ACC112 (cell line): ENCODE data around the gene CERS4.

Experiments
- H2AFZ ChIP-seq: fragments of 200-600 bp; sonication (generic); one replicate; pipeline ENCODE4 v1.6.0; 2017; ENCODE audit warnings: antibody characterized with exemption, low read length; ENCODE audit not compliant: unreplicated experiment
- H3K27ac ChIP-seq: fragments of 200-600 bp; sonication (generic); 2 replicates; pipeline ENCODE4 v1.5.1; 2014; ENCODE audit warnings: low read depth, mild to moderate bottlenecking, antibody characterized with exemption, low read length, moderate library complexity
- H3K27me3 ChIP-seq: fragments of 200-600 bp; sonication (generic); 2 replicates; pipeline ENCODE4 v1.6.1; 2014; ENCODE audit warnings: mild to moderate bottlenecking, antibody characterized with exemption, low read length, moderate library complexity, mixed read lengths; ENCODE audit not compliant: insufficient read depth
- H3K36me3 ChIP-seq: fragments of 200-600 bp; sonication (generic); 2 replicates; pipeline ENCODE4 v1.6.1; 2016; ENCODE audit warnings: mild to moderate bottlenecking, antibody characterized with exemption, low read length, moderate library complexity, mixed read lengths; ENCODE audit not compliant: insufficient read depth
- H3K4me1 ChIP-seq: fragments of 200-600 bp; sonication (generic); one replicate; pipeline ENCODE4 v1.6.1; 2016; ENCODE audit warnings: low read length, mixed read lengths; ENCODE audit not compliant: insufficient read depth, unreplicated experiment, control insufficient read depth
- H3K4me3 ChIP-seq: fragments of 200-600 bp; sonication (generic); 2 replicates; pipeline ENCODE4 v1.5.1; 2014; ENCODE audit warnings: mild to moderate bottlenecking, low read depth, low read length
- H3K79me2 ChIP-seq: fragments of 200-600 bp; sonication (generic); one replicate; pipeline ENCODE4 v1.6.0; 2016; ENCODE audit warnings: low read length; ENCODE audit not compliant: control insufficient read depth, unreplicated experiment, insufficient read depth

CERS4 gene

GRCh38 chr19:8224394-8225145, 15.4 kb downstream of the CERS4 start:
- no peaks in the 10 kb centered on the region for H3K36me3 ChIP-seq
- no peaks in the 10 kb centered on the region for H3K4me1 ChIP-seq
- no peak overlapping the region for H3K27ac ChIP-seq
- no peaks in the 10 kb centered on the region for H3K27me3 ChIP-seq
- no peak overlapping the region for H2AFZ ChIP-seq
- no peaks in the 10 kb centered on the region for H3K79me2 ChIP-seq
- no peak overlapping the region for H3K4me3 ChIP-seq

GRCh38 chr19:8231073-8231604, 22.0 kb downstream of the CERS4 start:
- no peaks in the 10 kb centered on the region for H3K4me1 ChIP-seq
- H3K79me2 ChIP-seq = no peaks in the 10 kb centered on the region
- H3K36me3 ChIP-seq = no peaks in the 10 kb centered on the region
- H3K4me3 ChIP-seq = no peak overlapping the region
- H3K27ac ChIP-seq = no peak overlapping the region
- no peaks in the 10 kb centered on the region for H3K27me3 ChIP-seq
- no peak overlapping the region for H2AFZ ChIP-seq

- H2AFZ ChIP-seq = no peak overlapping the region
- no peaks in the 10 kb centered on the region for H3K4me1 ChIP-seq
- H3K79me2 ChIP-seq = no peaks in the 10 kb centered on the region
- no peak overlapping the region for H3K4me3 ChIP-seq
- H3K27ac ChIP-seq = no peak overlapping the region
- no peaks in the 10 kb centered on the region for H3K36me3 ChIP-seq
- no peaks in the 10 kb centered on the region for H3K27me3 ChIP-seq
Measured at GRCh38 chr19:8233370-8233769, 24.2 kb downstream of the CERS4 start.

- H3K27ac ChIP-seq = no peak overlapping the region
- peaks cover 14% of the 10 kb centered on the region for H3K4me1 ChIP-seq
- H3K4me3 ChIP-seq = no peak overlapping the region
- H3K36me3 ChIP-seq = no peaks in the 10 kb centered on the region
- H3K27me3 ChIP-seq = no peaks in the 10 kb centered on the region
- H3K79me2 ChIP-seq = no peaks in the 10 kb centered on the region
- H2AFZ ChIP-seq = no peak overlapping the region
Measured at GRCh38 chr19:8237026-8237425, 27.9 kb downstream of the CERS4 start.

GRCh38 chr19:8238251-8238650, 29.1 kb downstream of the CERS4 start:
- no peaks in the 10 kb centered on the region for H3K36me3 ChIP-seq

GRCh38 chr19:8239528-8240273, 30.5 kb downstream of the CERS4 start:
- H3K27ac ChIP-seq = no peak overlapping the region
- H2AFZ ChIP-seq = no peak overlapping the region
- no peaks in the 10 kb centered on the region for H3K27me3 ChIP-seq
- H3K4me3 ChIP-seq = 0 out of 2 replicates have a peak overlapping the region, but pooled peaks have one; percentile 3
- no peaks in the 10 kb centered on the region for H3K79me2 ChIP-seq
- no peaks in the 10 kb centered on the region for H3K36me3 ChIP-seq
- peaks cover 14% of the 10 kb centered on the region for H3K4me1 ChIP-seq

More at GRCh38 chr19:8238251-8238650, 29.1 kb downstream of the CERS4 start:
- Histone ChIP-seq H3K27ac (no peak overlapping the region), H2AFZ (no peak overlapping the region), H3K4me1 (peaks cover 14% of the 10 kb centered on the region), H3K79me2 (no peaks in the 10 kb centered on the region), H3K27me3 (no peaks in the 10 kb centered on the region), H3K4me3 (no peak overlapping the region)

GRCh38 chr19:8240274-8241229, 31.4 kb downstream of the CERS4 start:
- Histone ChIP-seq H3K79me2 (no peaks in the 10 kb centered on the region), H3K4me3 (peak overlapping the region; percentile 3; the same call in 1 of the 2 replicates), H3K4me1 (peaks cover 14% of the 10 kb centered on the region), H3K36me3 (no peaks in the 10 kb centered on the region), H3K27me3 (no peaks in the 10 kb centered on the region), H2AFZ (no peak overlapping the region), H3K27ac (no peak overlapping the region)

- Histone ChIP-seq H3K4me3 (no peak overlapping the region), H3K27ac (no peak overlapping the region), H3K27me3 (no peaks in the 10 kb centered on the region), H3K79me2 (no peaks in the 10 kb centered on the region), H2AFZ (no peak overlapping the region), H3K4me1 (peaks cover 14% of the 10 kb centered on the region), H3K36me3 (no peaks in the 10 kb centered on the region)
Measured at GRCh38 chr19:8241646-8242045, 32.5 kb downstream of the CERS4 start.

GRCh38 chr19:8242211-8242821, 33.1 kb downstream of the CERS4 start:
- Histone ChIP-seq H3K27ac (no peak overlapping the region), H3K4me1 (peaks cover 14% of the 10 kb centered on the region), H3K27me3 (no peaks in the 10 kb centered on the region), H3K79me2 (no peaks in the 10 kb centered on the region), H3K36me3 (no peaks in the 10 kb centered on the region), H2AFZ (no peak overlapping the region), H3K4me3 (no peak overlapping the region)

GRCh38 chr19:8243146-8243545, 34.0 kb downstream of the CERS4 start:
- Histone ChIP-seq H2AFZ (no peak overlapping the region), H3K27me3 (no peaks in the 10 kb centered on the region), H3K79me2 (no peaks in the 10 kb centered on the region), H3K4me3 (no peak overlapping the region), H3K27ac (no peak overlapping the region), H3K36me3 (no peaks in the 10 kb centered on the region), H3K4me1 (peaks cover 14% of the 10 kb centered on the region)
